ENCODE measurements around the gene TBCB. TPM values are rescaled to one million over a fixed set of nuclear protein-coding genes. Genes with fewer than 3 reads are reported as not detected.
A peak's percentile ranks its signal among the peaks of the same experiment; 100 is the strongest.

The TBCB gene
- polyA plus RNA-seq, 1 of the 3 experiments (the other 2 are of a cell fraction) = 712 TPM

DNA sequence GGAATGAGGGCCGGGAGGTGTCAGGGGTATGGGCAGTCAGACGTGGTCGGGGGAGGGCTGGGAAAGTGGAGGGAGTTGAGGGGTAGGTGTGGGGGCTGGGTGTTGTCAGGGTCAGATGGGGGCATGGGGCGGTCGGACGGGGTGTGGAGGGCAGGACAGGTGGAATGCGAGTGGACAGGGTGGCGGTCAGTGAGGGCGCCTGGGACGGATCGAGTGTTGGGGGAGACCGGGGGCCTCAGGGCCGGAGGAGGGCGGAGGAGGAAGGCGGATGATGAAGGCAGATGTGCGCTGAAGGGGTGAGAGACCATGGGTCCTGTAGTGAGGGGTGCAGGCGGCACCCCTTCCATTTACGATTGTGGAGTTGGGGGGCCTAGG lies 5.7 kb downstream of the TBCB start:
- H3K4me3 ChIP-seq (ENCODE audit: low read depth in 2 of 2, low read length in 1 of 2) = no peak overlapping the region
- CTCF ChIA-PET = no interaction called here
- no peak overlapping the region for H3K4me2 ChIP-seq
- peaks cover 19 to 34% of the 10 kb centered on the region in 2 experiments for H3K36me3 ChIP-seq (replicated peaks in 1 of 2; ENCODE audit: control insufficient read depth in 1 of 2, insufficient read depth in 2 of 2, low read length in 1 of 2)
- no peaks in the 10 kb centered on the region for H3K27me3 ChIP-seq (ENCODE audit: insufficient read depth)
- no peak for TF ChIP-seq RAD21 (IDR thresholded peaks at IDR 0.05; ENCODE audit: low read length)
- TF ChIP-seq FOSL2 (IDR thresholded peaks at IDR 0.05; ENCODE audit: borderline replicate concordance, low read depth) = no peak
- no peak for TF ChIP-seq CTCF (IDR thresholded peaks at IDR 0.05)
- no peak for TF ChIP-seq JUND (IDR thresholded peaks at IDR 0.05)
- TF ChIP-seq SMC3 (IDR thresholded peaks at IDR 0.05; ENCODE audit: low read depth, low read length) = no peak
- TF ChIP-seq, protein P1, sequence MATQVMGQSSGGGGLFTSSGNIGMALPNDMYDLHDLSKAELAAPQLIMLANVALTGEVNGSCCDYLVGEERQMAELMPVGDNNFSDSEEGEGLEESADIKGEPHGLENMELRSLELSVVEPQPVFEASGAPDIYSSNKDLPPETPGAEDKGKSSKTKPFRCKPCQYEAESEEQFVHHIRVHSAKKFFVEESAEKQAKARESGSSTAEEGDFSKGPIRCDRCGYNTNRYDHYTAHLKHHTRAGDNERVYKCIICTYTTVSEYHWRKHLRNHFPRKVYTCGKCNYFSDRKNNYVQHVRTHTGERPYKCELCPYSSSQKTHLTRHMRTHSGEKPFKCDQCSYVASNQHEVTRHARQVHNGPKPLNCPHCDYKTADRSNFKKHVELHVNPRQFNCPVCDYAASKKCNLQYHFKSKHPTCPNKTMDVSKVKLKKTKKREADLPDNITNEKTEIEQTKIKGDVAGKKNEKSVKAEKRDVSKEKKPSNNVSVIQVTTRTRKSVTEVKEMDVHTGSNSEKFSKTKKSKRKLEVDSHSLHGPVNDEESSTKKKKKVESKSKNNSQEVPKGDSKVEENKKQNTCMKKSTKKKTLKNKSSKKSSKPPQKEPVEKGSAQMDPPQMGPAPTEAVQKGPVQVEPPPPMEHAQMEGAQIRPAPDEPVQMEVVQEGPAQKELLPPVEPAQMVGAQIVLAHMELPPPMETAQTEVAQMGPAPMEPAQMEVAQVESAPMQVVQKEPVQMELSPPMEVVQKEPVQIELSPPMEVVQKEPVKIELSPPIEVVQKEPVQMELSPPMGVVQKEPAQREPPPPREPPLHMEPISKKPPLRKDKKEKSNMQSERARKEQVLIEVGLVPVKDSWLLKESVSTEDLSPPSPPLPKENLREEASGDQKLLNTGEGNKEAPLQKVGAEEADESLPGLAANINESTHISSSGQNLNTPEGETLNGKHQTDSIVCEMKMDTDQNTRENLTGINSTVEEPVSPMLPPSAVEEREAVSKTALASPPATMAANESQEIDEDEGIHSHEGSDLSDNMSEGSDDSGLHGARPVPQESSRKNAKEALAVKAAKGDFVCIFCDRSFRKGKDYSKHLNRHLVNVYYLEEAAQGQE (IDR thresholded peaks at IDR 0.05; ENCODE audit: low read depth, low read length) = no peak
- no peak for TF ChIP-seq FOXM1 (IDR thresholded peaks at IDR 0.05; ENCODE audit: low read depth)
- TF ChIP-seq RCOR1 (IDR thresholded peaks at IDR 0.05; ENCODE audit: low read length) = no peak
- TF ChIP-seq USF2 (IDR thresholded peaks at IDR 0.05; ENCODE audit: borderline replicate concordance, low read depth, low read length) = no peak
- no peak for TF ChIP-seq SIN3A (IDR thresholded peaks at IDR 0.05; ENCODE audit: borderline replicate concordance, low read depth, low read length)
- TF ChIP-seq GABPA (IDR thresholded peaks at IDR 0.05; ENCODE audit: low read depth) = no peak
- no peak for TF ChIP-seq TCF12 (IDR thresholded peaks at IDR 0.05)
- WGBS (ENCODE audit: low lambda C conversion rate) = 96% methylated on average over 18 of the region's 18 CpGs
- peaks cover 31% of the 10 kb centered on the region; the same call in 1 of the 2 replicates for H3K79me2 ChIP-seq (ENCODE audit: insufficient read depth)
- no peaks in the 10 kb centered on the region for H3K9me3 ChIP-seq
- DNase-seq = peak; percentile 21
- POLR2A ChIA-PET = no interaction called here
- peaks cover 6 to 9% of the 10 kb centered on the region in 2 experiments; a peak in 1 of 4 replicates for H3K4me1 ChIP-seq (ENCODE audit: control insufficient read depth in 1 of 2, insufficient read depth in 2 of 2, low read depth in 1 of 2, low read length in 1 of 2)
- H2AFZ ChIP-seq (ENCODE audit: low read depth) = no peak overlapping the region
- no peak overlapping the region for H3K9ac ChIP-seq
- no peaks in the 10 kb centered on the region for H4K20me1 ChIP-seq (ENCODE audit: insufficient read depth)
- H3F3A ChIP-seq (replicated peaks; ENCODE audit: insufficient read depth) = peaks cover 6% of the 10 kb centered on the region
- no peak overlapping the region for H3K27ac ChIP-seq (ENCODE audit: low read depth in 2 of 2, low read length in 1 of 2)
- H3K9me2 ChIP-seq = no peaks in the 10 kb centered on the region
